GM10266 (cell line): ENCODE data around the gene H3-3A.

Source experiments
- DNase-seq: peaks from one replicate; pipeline ENCODE4 v3.0.0; 2012; ENCODE audit errors: extremely low spot score
- TF ChIP-seq, protein P1 (sequence below): IDR thresholded peaks from 2 replicates; pipeline ENCODE4 v1.5.1; 2012; ENCODE audit warnings: mild to moderate bottlenecking, low read depth; ENCODE audit not compliant: control insufficient read depth, insufficient read depth; ENCODE audit errors: missing control alignments

The H3-3A gene

GRCh38 chr1:226112626-226113025 lies 50.1 kb downstream of the H3-3A start:
- DNase-seq: peak; percentile 23
- TF ChIP-seq, protein P1, sequence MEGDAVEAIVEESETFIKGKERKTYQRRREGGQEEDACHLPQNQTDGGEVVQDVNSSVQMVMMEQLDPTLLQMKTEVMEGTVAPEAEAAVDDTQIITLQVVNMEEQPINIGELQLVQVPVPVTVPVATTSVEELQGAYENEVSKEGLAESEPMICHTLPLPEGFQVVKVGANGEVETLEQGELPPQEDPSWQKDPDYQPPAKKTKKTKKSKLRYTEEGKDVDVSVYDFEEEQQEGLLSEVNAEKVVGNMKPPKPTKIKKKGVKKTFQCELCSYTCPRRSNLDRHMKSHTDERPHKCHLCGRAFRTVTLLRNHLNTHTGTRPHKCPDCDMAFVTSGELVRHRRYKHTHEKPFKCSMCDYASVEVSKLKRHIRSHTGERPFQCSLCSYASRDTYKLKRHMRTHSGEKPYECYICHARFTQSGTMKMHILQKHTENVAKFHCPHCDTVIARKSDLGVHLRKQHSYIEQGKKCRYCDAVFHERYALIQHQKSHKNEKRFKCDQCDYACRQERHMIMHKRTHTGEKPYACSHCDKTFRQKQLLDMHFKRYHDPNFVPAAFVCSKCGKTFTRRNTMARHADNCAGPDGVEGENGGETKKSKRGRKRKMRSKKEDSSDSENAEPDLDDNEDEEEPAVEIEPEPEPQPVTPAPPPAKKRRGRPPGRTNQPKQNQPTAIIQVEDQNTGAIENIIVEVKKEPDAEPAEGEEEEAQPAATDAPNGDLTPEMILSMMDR: no peak

- no peak for DNase-seq
- TF ChIP-seq, protein P1: no peak
Observed at GRCh38 chr1:226116673-226117072, 54.2 kb downstream of the H3-3A start.

DNA sequence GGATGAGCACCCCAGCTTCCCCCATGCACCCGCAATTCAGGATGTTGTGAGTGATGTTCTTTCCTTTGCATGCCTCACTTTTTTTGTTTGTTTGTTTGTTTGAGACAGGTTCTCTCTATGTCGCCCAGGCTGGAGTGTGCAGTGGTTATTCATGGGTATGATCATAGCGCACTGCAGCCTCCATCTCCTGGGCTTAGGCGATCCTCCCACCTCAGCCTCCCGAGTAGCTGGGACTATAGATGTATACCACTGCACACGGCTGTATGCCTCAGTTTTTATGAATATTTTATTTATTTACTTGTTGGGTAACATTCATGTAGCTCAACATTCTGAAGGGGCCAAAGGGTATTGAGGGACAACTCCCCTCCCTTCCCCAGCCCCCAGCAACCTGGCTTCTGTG lies 54.8 kb downstream of the H3-3A start:
- TF ChIP-seq, protein P1: no peak
- DNase-seq: no peak

DNA sequence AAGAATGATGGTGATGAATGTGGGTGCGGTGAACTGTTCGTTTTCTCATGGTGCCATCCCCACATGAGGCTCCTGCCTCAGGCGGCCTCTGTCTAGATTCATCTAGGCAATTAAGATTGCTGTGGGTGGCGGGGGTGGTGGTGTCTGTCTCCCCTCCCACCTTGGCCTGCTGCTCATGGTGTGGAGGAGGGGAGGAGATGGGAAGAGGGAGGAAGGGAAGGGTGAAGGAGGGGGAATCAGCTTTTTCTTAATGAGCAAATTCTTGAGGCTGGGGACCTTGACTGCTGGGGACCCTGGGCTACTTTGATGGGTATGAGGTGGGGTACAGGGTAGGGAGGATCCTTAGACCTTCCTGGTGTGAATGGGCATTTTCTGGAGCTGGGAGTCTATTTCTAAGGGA lies 55.8 kb downstream of the H3-3A start:
- DNase-seq: no peak
- TF ChIP-seq, protein P1: no peak

DNA sequence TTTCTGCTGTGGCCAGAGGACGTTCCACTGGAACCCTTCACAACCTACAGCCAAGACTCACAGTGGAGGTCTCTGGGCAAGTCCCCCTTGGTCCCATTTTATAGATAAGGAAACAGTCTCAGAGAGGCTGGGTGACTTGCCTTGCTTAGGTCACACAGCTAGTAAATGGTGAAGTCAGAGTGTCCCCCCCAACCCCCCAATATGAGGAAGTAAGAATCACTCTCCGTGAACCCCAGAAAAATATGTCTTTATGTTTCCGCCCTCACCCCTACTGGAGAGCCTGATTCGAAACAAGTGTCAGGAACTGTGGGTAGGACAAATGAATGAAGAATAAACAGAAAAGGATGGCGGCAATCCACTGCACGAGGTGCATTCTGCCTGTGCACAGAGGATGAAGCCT lies 56.7 kb downstream of the H3-3A start:
- DNase-seq: peak; percentile 32
- TF ChIP-seq, protein P1: no peak

- TF ChIP-seq, protein P1: no peak
- no peak for DNase-seq
Observed at GRCh38 chr1:226120398-226120797, 57.9 kb downstream of the H3-3A start.

- TF ChIP-seq, protein P1: no peak
- no peak for DNase-seq
Observed at GRCh38 chr1:226121049-226121586, 58.6 kb downstream of the H3-3A start.
